Osteocyte (in vitro differentiated cells): ENCODE data around the gene NRAS. TPM values are rescaled to one million over a fixed set of nuclear protein-coding genes. Genes with fewer than 3 reads are reported as not detected.

ENCODE experiments used
- DNase-seq: peaks from one replicate; pipeline ENCODE4 v3.0.0; 2021; ENCODE audit warnings: mixed read lengths; ENCODE audit not compliant: unreplicated experiment; ENCODE audit errors: extremely low spot score
- H3K27ac Mint-ChIP-seq: one replicate; pipeline ENCODE4 v1.8.0; 2021; ENCODE audit warnings: mild to moderate bottlenecking, mixed read lengths; ENCODE audit not compliant: unreplicated experiment
- H3K27me3 Mint-ChIP-seq: one replicate; pipeline ENCODE4 v1.8.0; 2021; ENCODE audit warnings: mixed read lengths; ENCODE audit not compliant: unreplicated experiment
- H3K36me3 Mint-ChIP-seq: one replicate; pipeline ENCODE4 v1.8.0; 2021; ENCODE audit warnings: mixed read lengths; ENCODE audit not compliant: unreplicated experiment
- H3K4me1 Mint-ChIP-seq: one replicate; pipeline ENCODE4 v1.8.0; 2021; ENCODE audit warnings: mixed read lengths; ENCODE audit not compliant: unreplicated experiment
- H3K4me3 Mint-ChIP-seq: one replicate; pipeline ENCODE4 v1.8.0; 2021; ENCODE audit warnings: mild to moderate bottlenecking, moderate library complexity, mixed read lengths; ENCODE audit not compliant: unreplicated experiment
- H3K9me3 Mint-ChIP-seq: one replicate; pipeline ENCODE4 v1.8.0; 2021; ENCODE audit warnings: mixed read lengths; ENCODE audit not compliant: unreplicated experiment
- total RNA-seq: library from RNA; stranded (reverse); gene quantifications from 2 replicates; pipeline ENCODE4 v1.2.1, GENCODE V29; 2021
- TF ChIP-seq, protein P1 (sequence below): fragments of 200-600 bp; sonication (generic); IDR thresholded peaks from 2 replicates; pipeline ENCODE4 v1.5.0; 2021; ENCODE audit warnings: antibody characterized with exemption, mild to moderate bottlenecking, moderate library complexity

The NRAS gene
- total RNA-seq, 1 donor from 2014 or later = 35.9 TPM

DNA sequence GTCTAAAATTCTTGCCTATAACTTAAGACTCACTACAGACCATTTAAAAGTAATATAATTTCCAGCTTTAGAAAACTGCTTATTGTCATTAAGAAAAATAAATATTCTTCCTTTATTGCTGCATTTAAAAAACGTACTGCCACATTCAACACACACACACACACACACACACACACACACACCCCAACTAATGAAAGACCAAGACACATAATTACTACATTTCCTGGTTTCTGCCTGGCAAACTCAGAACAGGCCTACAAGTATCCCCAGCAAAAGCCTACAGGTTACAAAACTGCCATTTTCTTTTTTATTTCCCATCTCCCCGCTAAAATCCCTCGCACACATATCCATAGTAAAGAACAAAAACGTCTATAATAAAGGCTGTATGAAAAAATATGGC lies 48.2 kb downstream of the NRAS start:
- Mint-ChIP-seq H3K4me1 (peaks cover 12% of the 10 kb centered on the region), H3K27me3 (peaks cover 37% of the 10 kb centered on the region), H3K27ac (no peak overlapping the region), H3K36me3 (no peaks in the 10 kb centered on the region), H3K4me3 (no peak overlapping the region), H3K9me3 (no peaks in the 10 kb centered on the region)
- DNase-seq = no peak
- TF ChIP-seq, protein P1, sequence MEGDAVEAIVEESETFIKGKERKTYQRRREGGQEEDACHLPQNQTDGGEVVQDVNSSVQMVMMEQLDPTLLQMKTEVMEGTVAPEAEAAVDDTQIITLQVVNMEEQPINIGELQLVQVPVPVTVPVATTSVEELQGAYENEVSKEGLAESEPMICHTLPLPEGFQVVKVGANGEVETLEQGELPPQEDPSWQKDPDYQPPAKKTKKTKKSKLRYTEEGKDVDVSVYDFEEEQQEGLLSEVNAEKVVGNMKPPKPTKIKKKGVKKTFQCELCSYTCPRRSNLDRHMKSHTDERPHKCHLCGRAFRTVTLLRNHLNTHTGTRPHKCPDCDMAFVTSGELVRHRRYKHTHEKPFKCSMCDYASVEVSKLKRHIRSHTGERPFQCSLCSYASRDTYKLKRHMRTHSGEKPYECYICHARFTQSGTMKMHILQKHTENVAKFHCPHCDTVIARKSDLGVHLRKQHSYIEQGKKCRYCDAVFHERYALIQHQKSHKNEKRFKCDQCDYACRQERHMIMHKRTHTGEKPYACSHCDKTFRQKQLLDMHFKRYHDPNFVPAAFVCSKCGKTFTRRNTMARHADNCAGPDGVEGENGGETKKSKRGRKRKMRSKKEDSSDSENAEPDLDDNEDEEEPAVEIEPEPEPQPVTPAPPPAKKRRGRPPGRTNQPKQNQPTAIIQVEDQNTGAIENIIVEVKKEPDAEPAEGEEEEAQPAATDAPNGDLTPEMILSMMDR = no peak

DNA sequence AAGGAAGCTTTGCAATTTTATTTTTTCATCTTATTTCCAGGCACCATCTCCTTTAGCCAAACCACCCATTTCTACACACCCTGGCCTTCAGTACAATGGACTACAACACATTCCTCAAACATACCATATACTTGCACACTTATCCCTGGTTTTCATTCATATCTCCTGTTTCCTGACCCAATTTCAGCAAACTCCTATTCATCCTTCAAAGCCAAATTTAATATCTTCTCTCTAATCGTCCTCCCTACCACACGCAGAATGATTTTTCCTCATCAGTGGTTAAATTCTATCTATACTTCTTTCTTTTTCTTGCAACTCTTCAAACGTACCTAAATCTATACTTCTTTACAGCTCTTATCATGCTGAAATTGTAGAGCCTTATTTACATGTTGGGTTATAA lies 49.6 kb downstream of the NRAS start:
- Mint-ChIP-seq H3K9me3 (no peaks in the 10 kb centered on the region), H3K27me3 (peaks cover 45% of the 10 kb centered on the region), H3K4me1 (peaks cover 12% of the 10 kb centered on the region), H3K36me3 (no peaks in the 10 kb centered on the region), H3K4me3 (no peak overlapping the region), H3K27ac (no peak overlapping the region)
- DNase-seq = no peak
- TF ChIP-seq, protein P1 = no peak

DNA sequence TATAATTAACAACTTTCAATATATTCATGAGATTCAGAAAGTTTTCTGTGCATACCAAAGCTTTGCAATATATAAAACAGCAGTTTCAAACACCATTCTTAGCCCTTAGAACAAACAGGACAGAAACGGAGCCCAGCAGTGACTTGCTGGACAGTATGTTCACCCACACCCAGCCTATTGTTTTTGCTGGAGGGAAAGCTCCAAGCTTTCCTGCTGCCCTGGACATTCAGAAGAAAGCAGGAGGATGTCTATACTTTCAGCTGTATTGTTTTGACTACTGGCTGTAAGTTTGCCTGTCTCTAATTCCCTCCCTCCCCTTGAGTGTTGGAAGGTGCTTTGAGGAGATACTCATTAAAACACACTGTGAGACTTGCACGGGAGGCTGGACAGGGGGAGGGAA lies 56.3 kb downstream of the NRAS start:
- H3K27ac Mint-ChIP-seq = no peak overlapping the region
- peaks cover 50% of the 10 kb centered on the region for H3K27me3 Mint-ChIP-seq
- H3K36me3 Mint-ChIP-seq = no peaks in the 10 kb centered on the region
- no peak for DNase-seq
- H3K4me1 Mint-ChIP-seq = no peaks in the 10 kb centered on the region
- TF ChIP-seq, protein P1 = no peak
- no peak overlapping the region for H3K4me3 Mint-ChIP-seq
- H3K9me3 Mint-ChIP-seq = no peaks in the 10 kb centered on the region

Other genes starting within 250 kb of the NRAS start
- 32.2 and 33.3 TPM in 2 replicates for gene TRIM33, start 205.6 kb downstream of the NRAS start, total RNA-seq
- gene BCAS2, start 135.2 kb downstream of the NRAS start, total RNA-seq = 36.5 and 39.3 TPM in 2 replicates
- 1.6 and 2.1 TPM in 2 replicates for gene DENND2C, start 46.7 kb downstream of the NRAS start, total RNA-seq
- gene AMPD1, start 21.2 kb downstream of the NRAS start, total RNA-seq = not detected in 2 replicates
- gene CSDE1, start 41.2 kb upstream of the NRAS start, total RNA-seq = 499 and 516 TPM in 2 replicates
- 57.2 and 60.4 TPM in 2 replicates for gene SIKE1, start 63.9 kb upstream of the NRAS start, total RNA-seq
- gene SYCP1, start 138.1 kb upstream of the NRAS start, total RNA-seq = not detected in 2 replicates